RWPE2 (cell line): ENCODE data around the gene LYST.
"Not testable (repeated sequence)": the region's sequence is repeated elsewhere in the genome, so short reads cannot be mapped to it uniquely, and the experiment has no call there.

Experiments
- ATAC-seq: fragments of 200-7000 bp; cut with Tn5 transposase; 3 replicates; pipeline ENCODE4 v1.9.1; 2021; ENCODE audit warnings: low read depth
- DNase-seq: peaks from one replicate; pipeline ENCODE4 v3.0.0-alpha.2; 2020; ENCODE audit warnings: low spot score
- H3K27ac ChIP-seq: fragments of 450-650 bp; 2 replicates; pipeline ENCODE4 v1.5.1; 2017; ENCODE audit warnings: mild to moderate bottlenecking; ENCODE audit not compliant: poor library complexity, severe bottlenecking
- H3K27me3 ChIP-seq: fragments of 250-450 bp; sonication (Bioruptor Pico); 2 replicates; pipeline ENCODE4 v1.5.1; 2021; ENCODE audit warnings: mild to moderate bottlenecking, moderate library complexity; ENCODE audit not compliant: insufficient read depth, poor library complexity, severe bottlenecking
- H3K36me3 ChIP-seq: fragments of 250-450 bp; sonication (Bioruptor Pico); 2 replicates; pipeline ENCODE4 v1.5.1; 2020; ENCODE audit warnings: low read depth, mild to moderate bottlenecking, moderate library complexity
- H3K4me1 ChIP-seq: fragments of 250-450 bp; sonication (Bioruptor Pico); 2 replicates; pipeline ENCODE4 v1.5.1; 2021; ENCODE audit warnings: mild to moderate bottlenecking, moderate library complexity; ENCODE audit not compliant: insufficient read depth, poor library complexity, severe bottlenecking
- H3K4me3 ChIP-seq: fragments of 250-450 bp; sonication (Bioruptor Pico); 2 replicates; pipeline ENCODE4 v1.5.1; 2021; ENCODE audit warnings: mild to moderate bottlenecking, moderate library complexity; ENCODE audit not compliant: severe bottlenecking
- H3K9me3 ChIP-seq: fragments of 250-450 bp; sonication (Bioruptor Pico); 2 replicates; pipeline ENCODE4 v1.5.1; 2021; ENCODE audit warnings: mild to moderate bottlenecking, moderate library complexity; ENCODE audit not compliant: severe bottlenecking
- CTCF ChIP-seq: fragments of 450-650 bp; IDR thresholded peaks from one replicate; pipeline ENCODE4 v1.5.1; 2017; ENCODE audit warnings: mild to moderate bottlenecking, moderate library complexity; ENCODE audit not compliant: poor library complexity, severe bottlenecking

LYST gene

GRCh38 chr1:235625831-235626230 is 240.9 kb downstream of the LYST start:
- Histone ChIP-seq H3K9me3 (no peaks in the 10 kb centered on the region), H3K27me3 (no peaks in the 10 kb centered on the region), H3K36me3 (no peaks in the 10 kb centered on the region), H3K4me3 (no peak overlapping the region), H3K4me1 (no peaks in the 10 kb centered on the region), H3K27ac (no peak overlapping the region)
- ATAC-seq (no peak), DNase-seq (no peak)
- no peak for TF ChIP-seq CTCF

- no peak overlapping the region for H3K4me3 ChIP-seq
- H3K36me3 ChIP-seq: no peaks in the 10 kb centered on the region
- TF ChIP-seq CTCF: no peak
- no peaks in the 10 kb centered on the region for H3K9me3 ChIP-seq
- H3K4me1 ChIP-seq: no peaks in the 10 kb centered on the region
- H3K27ac ChIP-seq: no peak overlapping the region
- ATAC-seq (no peak), DNase-seq (no peak)
- H3K27me3 ChIP-seq: no peaks in the 10 kb centered on the region
These were observed 241.4 kb downstream of the LYST start for GRCh38 chr1:235625340-235625739.

- H3K9me3 ChIP-seq: no peaks in the 10 kb centered on the region
- no peak for TF ChIP-seq CTCF
- no peak for ATAC-seq
- DNase-seq: no peak
- H3K36me3 ChIP-seq: no peaks in the 10 kb centered on the region
- no peak overlapping the region for H3K27ac ChIP-seq
- H3K4me1 ChIP-seq: no peaks in the 10 kb centered on the region
- H3K4me3 ChIP-seq: no peak overlapping the region
- H3K27me3 ChIP-seq: no peaks in the 10 kb centered on the region
These were observed 241.9 kb downstream of the LYST start for GRCh38 chr1:235624721-235625333.

GRCh38 chr1:235622936-235623779 is 243.5 kb downstream of the LYST start:
- TF ChIP-seq CTCF: no peak
- no peak overlapping the region for H3K27ac ChIP-seq
- H3K4me1 ChIP-seq: no peaks in the 10 kb centered on the region
- ATAC-seq: no peak
- no peak for DNase-seq
- no peaks in the 10 kb centered on the region for H3K27me3 ChIP-seq
- H3K4me3 ChIP-seq: no peak overlapping the region
- H3K9me3 ChIP-seq: no peaks in the 10 kb centered on the region
- H3K36me3 ChIP-seq: no peaks in the 10 kb centered on the region

GRCh38 chr1:235619149-235619548 is 247.6 kb downstream of the LYST start:
- H3K4me3 ChIP-seq, H3K9me3 ChIP-seq, H3K27ac ChIP-seq, DNase-seq, ATAC-seq, H3K27me3 ChIP-seq, H3K4me1 ChIP-seq, H3K36me3 ChIP-seq: not testable (repeated sequence)
